Endothelial cell of umbilical vein (primary cell): ENCODE measurements around the gene ZNF629. TPM values are rescaled to one million over a fixed set of nuclear protein-coding genes. Genes with fewer than 3 reads are reported as not detected.
"Not testable (repeated sequence)": the region's sequence is repeated elsewhere in the genome, so short reads cannot be mapped to it uniquely, and the experiment has no call there.

Experiments
- BruUV-seq: library from RNA; stranded (reverse); fragments of 400-500 nt; replicated peaks from 2 replicates; lab custom pipeline; 2021; lab: Mats Ljungman, UMichigan
- CTCF ChIA-PET: fragments of 300-600, 350-600 bp; sonication (Branson Sonifier 250); formaldehyde crosslinking; loops from one replicate; lab custom pipeline; 2021; ENCODE audit warnings: antibody characterized with exemption, inconsistent platforms; lab: Charles Lee
- POLR2A ChIA-PET: fragments of 300-600, 350-600 bp; sonication (Branson Sonifier 250); formaldehyde crosslinking; loops from one replicate; lab custom pipeline; 2021; ENCODE audit warnings: antibody characterized with exemption, inconsistent platforms; lab: Charles Lee
- DNase-seq: peaks from one replicate; pipeline ENCODE4 v3.0.0-alpha.2; 2011; ENCODE audit warnings: low read depth, low spot score
- FAIRE-seq: peaks from 2 replicates; lab custom pipeline; 2011; peaks lifted over from hg19 to GRCh38; lab: Jason Lieb, UNC
- H2AFZ ChIP-seq: 2 replicates; pipeline ENCODE4 v1.6.0; 2012; ENCODE audit warnings: low read depth, low read length, control low read depth, inconsistent platforms
- H3K27ac ChIP-seq: 2 replicates; pipeline ENCODE4 v1.5.1; 2011; ENCODE audit warnings: low read depth, mild to moderate bottlenecking, control low read depth, low read length, moderate library complexity; ENCODE audit not compliant: insufficient read depth
- H3K27me3 ChIP-seq, 2 experiments: 2 replicates each; pipeline versions ENCODE4 v1.6.0 to v1.6.1; 2011; ENCODE audit warnings: low read length in 2 of 2, mixed read lengths in 1 of 2; ENCODE audit not compliant: control insufficient read depth in 2 of 2, insufficient read depth in 2 of 2
- H3K36me3 ChIP-seq, 2 experiments: 2 replicates in 1 of 2; 3 replicates in 1 of 2; pipeline ENCODE4 v1.5.1; 2011; ENCODE audit warnings: low read length in 2 of 2, mild to moderate bottlenecking in 1 of 2, moderate library complexity in 1 of 2; ENCODE audit not compliant: control insufficient read depth in 2 of 2, insufficient read depth in 2 of 2; ENCODE audit errors: extremely low read depth in 1 of 2
- H3K4me1 ChIP-seq: 3 replicates; pipeline ENCODE4 v1.5.1; 2011; ENCODE audit warnings: mild to moderate bottlenecking, low read length; ENCODE audit not compliant: control insufficient read depth, insufficient read depth; ENCODE audit errors: extremely low read depth
- H3K4me2 ChIP-seq: 2 replicates; pipeline ENCODE4 v1.6.1; 2011; ENCODE audit warnings: low read length, control low read depth, mixed read lengths; ENCODE audit not compliant: insufficient read depth
- H3K4me3 ChIP-seq, 3 experiments: fragments of 200-600 bp in 1 of 3; sonication (generic), shearing (Covaris generic) in 1 of 3; replicated peaks in 1 of 3; 2 replicates each; pipeline ENCODE4 v1.5.1; 2011 to 2016; ENCODE audit warnings: control low read depth in 3 of 3, low read length in 3 of 3, mild to moderate bottlenecking in 2 of 3, inconsistent platforms in 1 of 3, low read depth in 1 of 3, moderate library complexity in 1 of 3; ENCODE audit not compliant: insufficient read depth in 1 of 3
- H3K79me2 ChIP-seq: 2 replicates; pipeline ENCODE4 v1.6.0; 2012; ENCODE audit warnings: low read length, inconsistent platforms; ENCODE audit not compliant: control insufficient read depth, insufficient read depth
- H3K9ac ChIP-seq: replicated peaks from 2 replicates; pipeline ENCODE3; 2011; ENCODE audit warnings: low read length, control low read depth; ENCODE audit not compliant: insufficient read depth; ENCODE audit errors: extremely low read depth
- H3K9me1 ChIP-seq: replicated peaks from 3 replicates; pipeline ENCODE4 v1.6.0; 2011; ENCODE audit warnings: mild to moderate bottlenecking, low read length; ENCODE audit not compliant: control insufficient read depth, insufficient read depth; ENCODE audit errors: extremely low read depth
- H3K9me3 ChIP-seq: replicated peaks from 2 replicates; pipeline ENCODE4 v1.5.1; 2012; ENCODE audit warnings: low read length, inconsistent platforms; ENCODE audit not compliant: control insufficient read depth, insufficient read depth
- H4K20me1 ChIP-seq: replicated peaks from 2 replicates; pipeline ENCODE3; 2011; ENCODE audit warnings: mild to moderate bottlenecking, low read length; ENCODE audit not compliant: control insufficient read depth, insufficient read depth; ENCODE audit errors: extremely low read depth
- dilution Hi-C: fragments of 300-500 bp; cut with MboI; formaldehyde crosslinking; loops from one replicate; pipeline ENCODE4 v1.15.0; 2019; ENCODE audit warnings: low sequenced_read_pairs; ENCODE audit not compliant: extremely low pct_ligation_motif_present
- intact Hi-C: fragments of 100-400 bp; cut with micrococcal nuclease; formaldehyde crosslinking; loops from one replicate; pipeline ENCODE4 v1.10.0; 2022
- polyA plus RNA-seq, 4 experiments: library from polyadenylated mRNA; depleted of rRNA in 3 of 4; stranded (reverse) in 3 of 4; unstranded in 1 of 4; fragments of >200 nt; gene quantifications; 2 replicates each; pipeline versions ENCODE4 v1.2.1 to v1.2.3, GENCODE V29; 2011 to 2012; ENCODE audit warnings: missing spikeins in 1 of 4
- total RNA-seq: library from RNA; stranded (reverse); gene quantifications from 2 replicates; pipeline ENCODE4 v1.2.3, GENCODE V29; 2021

Gene ZNF629
- total and polyA plus RNA-seq, 2 donors (not counting 3 experiments of a cell fraction or from before 2014, with no cell fraction given) = 5.2 to 11.2 TPM

DNA sequence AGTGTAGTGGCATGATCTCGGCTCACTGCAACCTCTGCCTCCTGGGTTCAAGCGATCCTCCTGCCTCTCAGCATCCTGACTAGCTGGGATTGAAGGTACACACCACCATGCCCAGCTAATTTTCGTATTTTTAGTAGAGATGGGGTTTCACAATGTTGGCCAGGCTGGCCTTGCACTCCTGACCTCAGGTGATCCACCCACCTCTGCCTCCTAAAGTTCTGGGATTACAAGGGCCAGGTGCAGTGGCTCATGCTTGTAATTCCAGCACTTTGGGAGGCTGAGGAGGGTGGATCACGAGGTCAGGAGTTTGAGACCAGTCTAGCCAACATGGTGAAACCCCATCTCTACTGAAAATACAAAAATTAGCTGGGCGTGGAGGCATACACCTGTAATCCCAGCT is 22.7 kb upstream of the ZNF629 start:
- H3K79me2 ChIP-seq, H3K9me1 ChIP-seq, H3K36me3 ChIP-seq, H3K9ac ChIP-seq, POLR2A ChIA-PET, H3K4me3 ChIP-seq, H2AFZ ChIP-seq, dilution Hi-C loops, H3K27ac ChIP-seq, H3K27me3 ChIP-seq, BruUV-seq, H4K20me1 ChIP-seq, H3K9me3 ChIP-seq, H3K4me2 ChIP-seq, DNase-seq, intact Hi-C loops, FAIRE-seq: not testable (repeated sequence)
- peaks cover 12% of the 10 kb centered on the region for H3K4me1 ChIP-seq
- CTCF ChIA-PET = interaction anchor here (0.9 kb wide), 1 partner anchor 12 kb away, joined by 3 read pairs; no protein-coding TSS in a partner anchor

DNA sequence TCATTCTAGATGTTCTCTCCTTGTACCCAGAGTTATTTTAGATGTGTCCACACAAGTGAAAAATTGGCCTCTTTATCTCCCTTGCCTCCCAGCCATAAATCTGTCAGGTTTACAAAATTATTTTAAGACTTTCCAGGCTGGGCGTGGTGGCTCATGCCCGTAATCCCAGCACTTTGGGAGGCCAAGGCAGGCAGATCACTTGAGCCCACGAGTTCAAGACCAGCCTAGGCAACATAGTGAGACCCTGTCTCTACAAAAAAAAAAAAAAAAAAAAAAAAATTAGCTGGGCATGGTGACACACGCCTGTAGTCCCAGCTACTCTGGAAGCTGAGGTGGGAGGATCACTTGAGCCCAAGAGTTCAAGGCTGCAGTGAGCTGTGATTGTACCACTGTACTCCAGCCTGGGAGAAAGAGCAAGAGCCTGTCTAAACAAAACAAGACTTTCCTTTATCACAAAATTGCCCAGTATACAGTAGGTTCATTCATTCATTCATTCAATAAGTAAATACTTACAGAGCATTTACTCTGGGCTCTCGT is 22.0 kb upstream of the ZNF629 start:
- H3K36me3 ChIP-seq, H4K20me1 ChIP-seq, dilution Hi-C loops, H3K4me2 ChIP-seq, FAIRE-seq, BruUV-seq, H3K9ac ChIP-seq, DNase-seq, H3K27ac ChIP-seq, H3K27me3 ChIP-seq, H3K9me1 ChIP-seq, H3K4me3 ChIP-seq, intact Hi-C loops, H3K79me2 ChIP-seq, H2AFZ ChIP-seq, POLR2A ChIA-PET, H3K9me3 ChIP-seq: not testable (repeated sequence)
- CTCF ChIA-PET = interaction anchor here (1.4 kb wide), 1 partner anchor 93 kb away, joined by 5 read pairs; no protein-coding TSS in a partner anchor
- H3K4me1 ChIP-seq = peaks cover 10% of the 10 kb centered on the region
